ENCODE results near the gene CBFA2T2. TPM values are rescaled to one million over a fixed set of nuclear protein-coding genes. Genes with fewer than 3 reads are reported as not detected.
"Not testable (repeated sequence)": the region's sequence is repeated elsewhere in the genome, so short reads cannot be mapped to it uniquely, and the experiment has no call there.

The CBFA2T2 gene
- total RNA-seq, 3 donors from 2014 or later (not counting 1 experiment from before 2014, with no cell fraction given): 16.5 to 27.5 (median 18.5) TPM

- ATAC-seq (peak; percentile 94 to 98 (median 95)), DNase-seq (peak; percentile 98 to 99)
- WGBS (ENCODE audit: insufficient coverage): under 1% methylated on average over 35 of the region's 36 CpGs
- Histone ChIP-seq H3K9me3 (ENCODE audit: control insufficient read depth, insufficient read depth, low read length) (no peaks in the 10 kb centered on the region), H3K4me1 (ENCODE audit: control insufficient read depth, insufficient read depth, low read length) (peaks cover 14% of the 10 kb centered on the region), H3K27ac (ENCODE audit: low read length) (peak overlapping the region; percentile 93), H3K27me3 (ENCODE audit: control insufficient read depth, insufficient read depth, low read length) (no peaks in the 10 kb centered on the region), H3K4me3 (ENCODE audit: low read length) (peak overlapping the region; percentile 48), H3K36me3 (ENCODE audit: control insufficient read depth, insufficient read depth, low read length) (no peaks in the 10 kb centered on the region)
- Mint-ChIP-seq H3K27me3 (ENCODE audit: low read depth in 2 of 2) (no peaks in the 10 kb centered on the region), H3K9me3 (no peaks in the 10 kb centered on the region), H3K4me3 (peak overlapping the region; percentile 88), H3K36me3 (no peaks in the 10 kb centered on the region), H3K27ac (peak overlapping the region; percentile 88 to 92), H3K4me1 (peaks cover 0 to 9% of the 10 kb centered on the region in 2 donors)
- intact Hi-C loops (cut with micrococcal nuclease): loop anchor here (2.0 kb wide), 1 partner anchor 65 kb away; no protein-coding TSS in a partner anchor
- no peak for TF ChIP-seq CTCF (IDR thresholded peaks at IDR 0.05)
Measured at GRCh38 chr20:33489495-33490022, 337 bp upstream of the CBFA2T2 start.

GRCh38 chr20:33490934-33491656 lies 1.2 kb downstream of the CBFA2T2 start:
- intact Hi-C loops (cut with micrococcal nuclease): loop anchor here (2.0 kb wide), 1 partner anchor 64 kb away; no protein-coding TSS in a partner anchor
- H3K27ac Mint-ChIP-seq: peak overlapping the region; percentile 71 to 92

GRCh38 chr20:33493076-33493766 lies 3.3 kb downstream of the CBFA2T2 start:
- ATAC-seq: no peak
- Histone ChIP-seq H3K27ac (ENCODE audit: low read length) (no peak overlapping the region), H3K9me3 (ENCODE audit: control insufficient read depth, insufficient read depth, low read length) (no peaks in the 10 kb centered on the region), H3K27me3 (ENCODE audit: control insufficient read depth, insufficient read depth, low read length) (no peaks in the 10 kb centered on the region), H3K4me1 (ENCODE audit: control insufficient read depth, insufficient read depth, low read length) (peaks cover 14% of the 10 kb centered on the region), H3K36me3 (ENCODE audit: control insufficient read depth, insufficient read depth, low read length) (no peaks in the 10 kb centered on the region), H3K4me3 (ENCODE audit: low read length) (no peak overlapping the region)
- intact Hi-C loops (cut with micrococcal nuclease): no loop called here
- H3K27ac Mint-ChIP-seq: no peak overlapping the region
- H3K4me3 Mint-ChIP-seq: no peak overlapping the region
- H3K9me3 Mint-ChIP-seq: no peaks in the 10 kb centered on the region
- no peaks in the 10 kb centered on the region for H3K36me3 Mint-ChIP-seq
- DNase-seq: no peak
- no peaks in the 10 kb centered on the region for H3K27me3 Mint-ChIP-seq (ENCODE audit: low read depth in 2 of 2)
- 97% methylated on average over 14 of the region's 15 CpGs for WGBS (ENCODE audit: insufficient coverage)
- TF ChIP-seq CTCF (IDR thresholded peaks at IDR 0.05): no peak
- peaks cover 13 to 22% of the 10 kb centered on the region in 2 donors for H3K4me1 Mint-ChIP-seq

More at GRCh38 chr20:33490934-33491656, 1.2 kb downstream of the CBFA2T2 start:
- peak overlapping the region; percentile 88 for H3K4me3 Mint-ChIP-seq
- ATAC-seq: no peak
- peak overlapping the region; percentile 69 for H3K27ac ChIP-seq (ENCODE audit: low read length)
- peaks cover 14% of the 10 kb centered on the region for H3K4me1 ChIP-seq (ENCODE audit: control insufficient read depth, insufficient read depth, low read length)
- DNase-seq: no peak
- peak overlapping the region; percentile 78 for H3K4me3 ChIP-seq (ENCODE audit: low read length)
- no peaks in the 10 kb centered on the region for H3K36me3 ChIP-seq (ENCODE audit: control insufficient read depth, insufficient read depth, low read length)
- 84% methylated on average over 8 of the region's 8 CpGs for WGBS (ENCODE audit: insufficient coverage)
- no peaks in the 10 kb centered on the region for H3K27me3 Mint-ChIP-seq (ENCODE audit: low read depth in 2 of 2)
- H3K9me3 Mint-ChIP-seq: no peaks in the 10 kb centered on the region
- TF ChIP-seq CTCF (IDR thresholded peaks at IDR 0.05): no peak
- H3K36me3 Mint-ChIP-seq: no peaks in the 10 kb centered on the region
- no peaks in the 10 kb centered on the region for H3K27me3 ChIP-seq (ENCODE audit: control insufficient read depth, insufficient read depth, low read length)
- peaks cover 4 to 14% of the 10 kb centered on the region in 2 donors for H3K4me1 Mint-ChIP-seq
- H3K9me3 ChIP-seq (ENCODE audit: control insufficient read depth, insufficient read depth, low read length): no peaks in the 10 kb centered on the region

- H3K27ac Mint-ChIP-seq; H3K4me3 ChIP-seq (ENCODE audit: low read length); H3K27ac ChIP-seq (ENCODE audit: low read length); H3K36me3 Mint-ChIP-seq; H3K27me3 ChIP-seq (ENCODE audit: control insufficient read depth, insufficient read depth, low read length); H3K36me3 ChIP-seq (ENCODE audit: control insufficient read depth, insufficient read depth, low read length); H3K9me3 Mint-ChIP-seq; DNase-seq; H3K27me3 Mint-ChIP-seq (ENCODE audit: low read depth in 2 of 2); ATAC-seq; intact Hi-C loops (cut with micrococcal nuclease); H3K9me3 ChIP-seq (ENCODE audit: control insufficient read depth, insufficient read depth, low read length); H3K4me3 Mint-ChIP-seq; H3K4me1 ChIP-seq (ENCODE audit: control insufficient read depth, insufficient read depth, low read length): not testable (repeated sequence)
- peaks cover 13% of the 10 kb centered on the region in 2 donors for H3K4me1 Mint-ChIP-seq
- 94% methylated on average over 6 of the region's 6 CpGs for WGBS (ENCODE audit: insufficient coverage)
Measured at GRCh38 chr20:33496776-33497175, 6.9 kb downstream of the CBFA2T2 start.
